SU-DHL-6 (cell line): ENCODE results near the gene CXCL12.

Source experiments
- H2AFZ ChIP-seq: fragments of 200-600 bp; sonication (generic); 2 replicates; pipeline ENCODE4 v1.6.1; 2014; ENCODE audit warnings: low read depth, mild to moderate bottlenecking, moderate library complexity, mixed read lengths, antibody characterized with exemption, low read length; ENCODE audit not compliant: severe bottlenecking
- H3F3A ChIP-seq: fragments of 200-600 bp; shearing (Covaris generic); 2 replicates; pipeline ENCODE4 v1.6.0; 2016; ENCODE audit warnings: antibody characterized with exemption, mild to moderate bottlenecking; ENCODE audit not compliant: insufficient read depth
- H3K27ac ChIP-seq: fragments of 200-600 bp; sonication (generic); 2 replicates; pipeline ENCODE4 v1.5.1; 2016; ENCODE audit warnings: low read depth, mild to moderate bottlenecking, low read length, moderate library complexity, mixed read lengths
- H3K27me3 ChIP-seq: fragments of 200-600 bp; sonication (generic), shearing (Covaris generic); 2 replicates; pipeline ENCODE4 v1.6.0; 2014; ENCODE audit warnings: mild to moderate bottlenecking, low read length
- H3K36me3 ChIP-seq: fragments of 200-600 bp; sonication (generic); 2 replicates; pipeline ENCODE4 v1.6.1; 2014; ENCODE audit warnings: mild to moderate bottlenecking, low read length, mixed read lengths
- H3K4me2 ChIP-seq: fragments of 300-600, 200-600 bp; shearing (Covaris generic), sonication (generic); 2 replicates; pipeline ENCODE4 v1.6.0; 2014; ENCODE audit warnings: low read length, low read depth, mild to moderate bottlenecking; ENCODE audit not compliant: poor library complexity, severe bottlenecking
- H3K4me3 ChIP-seq: fragments of 200-600 bp; sonication (generic); 2 replicates; pipeline ENCODE4 v1.5.1; 2014; ENCODE audit warnings: antibody characterized with exemption, low read length, mild to moderate bottlenecking, mixed read lengths; ENCODE audit not compliant: insufficient read depth, poor library complexity, severe bottlenecking
- H3K79me2 ChIP-seq: fragments of 200-600 bp; sonication (generic); 2 replicates; pipeline ENCODE4 v1.6.1; 2014; ENCODE audit warnings: mild to moderate bottlenecking, low read length, moderate library complexity; ENCODE audit not compliant: insufficient read depth
- H3K9ac ChIP-seq: fragments of 200-600 bp; sonication (generic); 2 replicates; pipeline ENCODE4 v1.7.0; 2014; ENCODE audit warnings: mild to moderate bottlenecking, low read length
- H3K9me2 ChIP-seq: fragments of 200-600 bp; sonication (generic); replicated peaks from 2 replicates; pipeline ENCODE4 v1.6.1; 2014; ENCODE audit warnings: low read length; ENCODE audit not compliant: insufficient read depth
- H3K9me3 ChIP-seq: fragments of 200-600 bp; sonication (generic); 2 replicates; pipeline ENCODE4 v1.6.1; 2014; ENCODE audit warnings: low read length, mixed read lengths; ENCODE audit not compliant: insufficient read depth
- H4K20me1 ChIP-seq: fragments of 200-600 bp; sonication (generic); 2 replicates; pipeline ENCODE4 v1.6.1; 2014; ENCODE audit warnings: low read depth, mild to moderate bottlenecking, antibody characterized with exemption, low read length, moderate library complexity, mixed read lengths
- EZH2phosphoT487 ChIP-seq: fragments of 200-600 bp; sonication (generic), shearing (Covaris generic); conservative IDR thresholded peaks from 2 replicates; pipeline ENCODE4 v1.6.1; 2018; ENCODE audit warnings: mild to moderate bottlenecking, antibody characterized with exemption, low read length, moderate library complexity, mixed read lengths
- TF ChIP-seq, protein P1 (sequence below): fragments of 200-600 bp; sonication (generic); IDR thresholded peaks from one replicate; pipeline ENCODE4 v1.5.1; 2017; ENCODE audit warnings: antibody characterized with exemption, mild to moderate bottlenecking, low read length, moderate library complexity; ENCODE audit not compliant: insufficient read depth, poor library complexity, severe bottlenecking

The CXCL12 gene

DNA sequence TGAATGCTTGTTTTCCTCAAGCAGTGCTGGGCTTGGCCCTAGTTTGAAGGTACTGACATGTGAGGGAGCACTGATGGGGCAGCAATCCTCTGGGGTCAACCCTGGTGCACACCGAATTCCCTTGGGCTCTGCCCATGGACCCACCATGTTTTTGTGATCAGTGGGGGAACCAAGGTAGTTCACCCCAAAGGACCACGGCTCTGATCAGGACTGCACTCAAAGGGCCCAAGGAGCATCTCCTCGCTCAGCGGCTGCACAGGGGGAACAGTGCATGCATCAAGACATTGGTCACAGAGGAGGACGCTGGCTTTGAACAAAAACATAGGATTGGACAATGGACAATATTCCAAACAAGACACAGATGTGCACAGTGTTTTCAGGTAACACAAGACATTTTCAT, 12.7 kb downstream of the CXCL12 start:
- no peaks in the 10 kb centered on the region for H3K79me2 ChIP-seq
- H3K9me3 ChIP-seq, result no peaks in the 10 kb centered on the region
- no peak overlapping the region for H3K4me2 ChIP-seq
- no peaks in the 10 kb centered on the region for H3F3A ChIP-seq
- no peak overlapping the region for H2AFZ ChIP-seq
- no peaks in the 10 kb centered on the region for H4K20me1 ChIP-seq
- no peak for TF ChIP-seq EZH2phosphoT487
- TF ChIP-seq, protein P1, sequence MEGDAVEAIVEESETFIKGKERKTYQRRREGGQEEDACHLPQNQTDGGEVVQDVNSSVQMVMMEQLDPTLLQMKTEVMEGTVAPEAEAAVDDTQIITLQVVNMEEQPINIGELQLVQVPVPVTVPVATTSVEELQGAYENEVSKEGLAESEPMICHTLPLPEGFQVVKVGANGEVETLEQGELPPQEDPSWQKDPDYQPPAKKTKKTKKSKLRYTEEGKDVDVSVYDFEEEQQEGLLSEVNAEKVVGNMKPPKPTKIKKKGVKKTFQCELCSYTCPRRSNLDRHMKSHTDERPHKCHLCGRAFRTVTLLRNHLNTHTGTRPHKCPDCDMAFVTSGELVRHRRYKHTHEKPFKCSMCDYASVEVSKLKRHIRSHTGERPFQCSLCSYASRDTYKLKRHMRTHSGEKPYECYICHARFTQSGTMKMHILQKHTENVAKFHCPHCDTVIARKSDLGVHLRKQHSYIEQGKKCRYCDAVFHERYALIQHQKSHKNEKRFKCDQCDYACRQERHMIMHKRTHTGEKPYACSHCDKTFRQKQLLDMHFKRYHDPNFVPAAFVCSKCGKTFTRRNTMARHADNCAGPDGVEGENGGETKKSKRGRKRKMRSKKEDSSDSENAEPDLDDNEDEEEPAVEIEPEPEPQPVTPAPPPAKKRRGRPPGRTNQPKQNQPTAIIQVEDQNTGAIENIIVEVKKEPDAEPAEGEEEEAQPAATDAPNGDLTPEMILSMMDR, result no peak
- no peaks in the 10 kb centered on the region for H3K36me3 ChIP-seq
- H3K9ac ChIP-seq, result no peak overlapping the region
- no peak overlapping the region for H3K4me3 ChIP-seq
- no peak overlapping the region for H3K27ac ChIP-seq
- no peaks in the 10 kb centered on the region for H3K27me3 ChIP-seq
- H3K9me2 ChIP-seq, result no peaks in the 10 kb centered on the region

DNA sequence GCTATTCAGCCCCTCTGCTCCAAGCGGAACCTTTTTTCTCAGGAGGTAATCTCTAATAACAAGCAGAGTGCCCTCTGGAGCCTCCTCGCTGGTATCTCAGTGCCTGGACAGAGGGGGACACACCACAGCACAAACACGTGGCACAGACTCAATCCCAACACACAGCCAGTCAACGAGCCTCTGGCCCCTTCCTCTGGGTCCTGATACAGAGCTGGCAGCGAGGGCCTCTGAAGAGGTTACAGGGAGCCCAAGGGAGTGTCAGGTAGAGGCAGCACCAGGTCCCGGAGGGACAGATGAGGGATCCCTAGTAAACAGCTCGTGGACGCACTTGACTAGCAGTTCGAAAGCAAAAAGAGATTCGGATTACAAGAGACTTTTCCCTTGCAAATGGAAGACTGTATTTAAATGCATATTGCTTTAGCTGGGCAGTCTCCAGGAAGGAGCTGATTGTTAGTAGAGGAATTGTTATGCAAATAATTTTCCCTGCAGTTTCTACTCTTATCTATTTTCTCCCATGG, 14.1 kb downstream of the CXCL12 start:
- no peak overlapping the region for H3K27ac ChIP-seq

DNA sequence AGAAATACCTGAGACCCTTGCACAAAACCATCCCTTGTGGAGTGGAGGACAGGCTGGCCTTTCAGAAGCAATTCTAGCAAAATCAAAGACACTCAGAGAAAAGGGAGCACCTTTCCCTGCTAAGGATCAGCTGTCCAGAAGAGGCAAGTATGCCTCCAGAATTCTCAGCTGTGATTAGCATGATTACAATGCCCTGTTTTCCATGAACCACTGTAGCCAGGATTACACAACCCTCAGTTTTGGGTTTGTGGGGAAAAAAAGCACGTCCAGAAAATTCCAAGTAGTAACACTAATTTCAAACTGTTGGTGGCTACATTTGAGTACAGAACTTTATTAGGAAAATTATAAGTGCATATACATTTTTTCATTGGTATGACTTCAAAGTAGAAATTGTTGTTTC, 15.0 kb downstream of the CXCL12 start:
- H3K9ac ChIP-seq, result no peak overlapping the region
- TF ChIP-seq, protein P1, result no peak
- no peak for TF ChIP-seq EZH2phosphoT487
- H3K4me3 ChIP-seq, result no peak overlapping the region
- no peak overlapping the region for H3K27ac ChIP-seq
- H3K9me2 ChIP-seq, result no peaks in the 10 kb centered on the region
- H3F3A ChIP-seq, result no peaks in the 10 kb centered on the region
- H3K27me3 ChIP-seq, result no peaks in the 10 kb centered on the region
- H3K79me2 ChIP-seq, result no peaks in the 10 kb centered on the region
- H4K20me1 ChIP-seq, result no peaks in the 10 kb centered on the region
- H3K4me2 ChIP-seq, result no peak overlapping the region
- no peaks in the 10 kb centered on the region for H3K36me3 ChIP-seq
- no peak overlapping the region for H2AFZ ChIP-seq
- H3K9me3 ChIP-seq, result no peaks in the 10 kb centered on the region

More for the DNA sequence above, 14.1 kb downstream of the CXCL12 start:
- Histone ChIP-seq H4K20me1 (no peaks in the 10 kb centered on the region), H3K4me2 (no peak overlapping the region), H3K4me3 (no peak overlapping the region), H3K9me3 (no peaks in the 10 kb centered on the region), H2AFZ (no peak overlapping the region), H3K36me3 (no peaks in the 10 kb centered on the region), H3K9ac (no peak overlapping the region), H3K27me3 (no peaks in the 10 kb centered on the region), H3F3A (no peaks in the 10 kb centered on the region), H3K9me2 (no peaks in the 10 kb centered on the region), H3K79me2 (no peaks in the 10 kb centered on the region)
- TF ChIP-seq EZH2phosphoT487, result no peak
- TF ChIP-seq, protein P1, result no peak
